Stimulated activated CD8-positive, alpha-beta memory T cell treated with anti-CD3 and anti-CD28 coated beads, Interleukin-4, amount 100 ng/mL, for 1 hour (primary cell): Measurements from ENCODE around the gene CD47.

ENCODE experiments used
- DNase-seq, 2 donors: peaks; one replicate each; pipeline ENCODE4 v3.0.0-alpha.2; 2020; ENCODE audit warnings: low read depth in 2 of 2, low spot score in 1 of 2

CD47 gene

DNA sequence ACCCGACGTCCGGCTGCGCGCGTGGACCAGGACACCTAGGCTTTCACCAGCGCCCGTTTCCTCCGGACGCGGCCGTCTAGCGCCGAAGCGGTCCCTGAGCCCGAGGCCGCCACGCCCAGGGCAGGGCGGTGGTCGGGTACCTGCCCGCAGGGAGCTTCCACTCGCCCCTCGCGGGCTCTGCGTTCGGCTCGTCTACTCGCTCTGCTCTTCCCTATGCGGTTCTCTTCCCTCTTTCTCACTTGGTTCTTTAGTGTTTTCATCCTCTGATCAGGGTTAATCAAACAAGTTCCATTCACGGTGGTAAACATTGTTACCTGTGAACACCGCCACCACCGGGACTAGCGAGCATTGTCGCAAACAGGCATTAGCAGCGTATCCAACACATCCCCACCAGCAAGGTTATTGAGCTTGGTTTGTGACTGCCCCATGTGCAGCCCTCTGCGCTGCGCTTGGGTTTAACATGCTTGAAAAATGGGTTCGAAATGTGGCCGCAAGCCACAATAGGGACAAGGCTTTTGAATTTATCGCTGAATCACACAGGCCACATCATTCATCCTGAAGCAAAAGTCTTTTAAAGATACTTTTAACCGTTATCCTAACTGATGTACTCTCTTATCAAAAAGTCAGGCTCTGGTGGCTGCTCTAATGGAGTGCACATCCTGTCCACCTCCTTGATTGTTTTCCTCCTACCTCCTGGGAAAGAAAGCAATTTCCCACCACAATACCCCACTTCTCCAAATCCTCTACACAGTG lies 843 bp upstream of the CD47 start:
- DNase-seq, result no peak

DNA sequence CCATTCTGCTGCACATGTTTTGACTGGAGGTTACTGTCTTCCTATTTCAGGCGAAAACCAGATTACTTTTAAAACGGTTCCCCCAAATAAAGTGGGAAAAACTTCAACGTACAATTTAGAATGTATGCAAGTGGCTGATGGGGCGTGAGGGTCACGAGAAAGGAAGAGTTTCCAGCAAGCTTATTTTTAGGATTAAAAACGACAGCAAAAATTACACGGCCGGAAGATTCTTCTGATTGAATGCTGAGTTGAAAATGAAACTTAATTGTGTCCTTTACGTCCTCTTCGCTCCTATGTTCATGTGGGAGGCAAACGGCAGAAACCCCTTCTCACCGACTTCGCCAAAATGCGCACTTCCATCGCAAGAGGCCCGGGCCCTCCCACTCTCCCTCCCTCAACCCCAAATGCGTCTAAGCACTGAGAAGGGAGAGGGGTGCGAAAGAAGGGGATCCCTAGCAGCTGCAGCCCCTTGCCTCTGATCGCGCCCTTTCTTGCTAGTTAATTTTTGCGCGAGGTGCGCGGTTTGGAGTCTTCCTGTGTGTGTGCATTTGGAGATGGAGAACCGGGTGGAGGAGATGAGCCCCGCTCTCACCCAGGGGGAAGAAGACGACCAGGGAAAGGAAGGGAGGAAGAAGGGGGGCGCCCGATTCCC lies 656 bp downstream of the CD47 start:
- DNase-seq, result no peak

DNA sequence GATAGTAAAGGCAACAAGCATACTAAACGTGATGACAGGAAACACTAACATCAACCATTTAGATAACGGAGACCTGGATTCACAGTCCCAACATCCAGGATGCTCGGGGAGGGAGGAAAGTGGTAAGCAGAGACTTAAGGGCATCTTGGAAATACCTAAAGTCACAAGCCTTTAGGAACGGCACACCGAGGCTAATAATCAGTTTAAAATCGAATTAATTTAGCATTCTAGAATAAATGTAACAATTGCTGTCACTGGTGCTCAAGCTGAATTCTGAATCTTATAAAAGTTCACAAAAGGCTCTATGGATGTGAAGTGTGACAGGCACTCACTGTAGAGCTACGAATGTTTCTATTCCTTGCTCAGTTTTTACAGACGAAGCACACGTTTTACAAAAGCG lies 1.3 kb downstream of the CD47 start:
- DNase-seq, result no peak

DNA sequence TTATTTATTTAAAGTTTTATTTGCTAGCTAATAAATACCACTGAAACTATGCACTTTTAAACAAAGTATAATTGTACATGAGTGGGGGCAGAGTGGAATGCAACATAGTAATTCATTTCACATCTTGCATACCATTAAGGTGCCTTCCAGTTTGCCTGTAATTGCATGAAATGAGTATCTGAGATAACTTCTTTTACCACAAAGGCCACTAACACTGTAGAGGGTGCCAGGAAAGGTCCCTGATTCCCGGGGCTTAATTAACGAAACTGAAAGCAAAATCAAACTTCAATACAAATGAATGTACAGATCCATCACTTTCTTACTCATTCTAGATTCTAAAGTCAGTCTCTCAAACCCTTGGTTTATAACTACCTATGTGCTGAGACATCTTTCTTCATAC lies 2.1 kb downstream of the CD47 start:
- no peak for DNase-seq

DNA sequence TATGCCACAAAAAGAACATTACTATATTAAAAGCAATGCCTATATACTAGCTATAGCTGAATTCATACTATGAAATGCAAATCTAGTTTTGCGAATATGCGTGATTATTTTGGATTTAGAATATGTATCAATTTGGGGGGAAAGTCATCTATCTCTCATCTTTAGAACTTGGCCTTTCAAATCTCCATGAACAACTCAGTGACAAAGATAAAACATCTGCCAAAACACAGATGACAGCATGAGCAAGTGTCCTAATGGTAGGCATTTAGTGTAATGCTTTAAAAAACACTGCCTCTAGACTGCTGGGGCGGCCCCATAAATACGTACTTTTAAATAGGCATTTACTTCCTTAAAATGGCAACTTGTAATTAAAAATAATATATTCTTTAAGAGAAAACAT lies 2.7 kb downstream of the CD47 start:
- DNase-seq, result no peak

DNA sequence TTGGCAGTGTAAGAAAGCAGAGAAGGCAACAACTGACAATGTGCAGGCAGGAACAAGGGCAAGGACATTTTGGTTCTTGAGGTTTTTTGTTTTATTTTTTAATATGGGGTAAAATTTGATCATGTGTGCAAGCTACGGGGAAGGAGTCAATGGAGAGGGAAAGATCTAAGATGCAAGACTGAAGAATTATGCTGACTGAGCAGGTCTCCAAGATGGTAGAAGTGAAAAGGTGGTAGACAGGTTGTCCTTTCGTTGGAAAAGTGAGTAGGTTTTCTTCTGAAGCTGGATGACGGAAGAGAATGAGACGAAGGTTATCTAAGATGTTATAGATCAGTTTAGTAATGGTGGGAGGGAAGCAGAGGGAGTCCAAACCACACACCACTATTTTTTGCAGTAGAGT lies 4.2 kb downstream of the CD47 start:
- no peak for DNase-seq

DNA sequence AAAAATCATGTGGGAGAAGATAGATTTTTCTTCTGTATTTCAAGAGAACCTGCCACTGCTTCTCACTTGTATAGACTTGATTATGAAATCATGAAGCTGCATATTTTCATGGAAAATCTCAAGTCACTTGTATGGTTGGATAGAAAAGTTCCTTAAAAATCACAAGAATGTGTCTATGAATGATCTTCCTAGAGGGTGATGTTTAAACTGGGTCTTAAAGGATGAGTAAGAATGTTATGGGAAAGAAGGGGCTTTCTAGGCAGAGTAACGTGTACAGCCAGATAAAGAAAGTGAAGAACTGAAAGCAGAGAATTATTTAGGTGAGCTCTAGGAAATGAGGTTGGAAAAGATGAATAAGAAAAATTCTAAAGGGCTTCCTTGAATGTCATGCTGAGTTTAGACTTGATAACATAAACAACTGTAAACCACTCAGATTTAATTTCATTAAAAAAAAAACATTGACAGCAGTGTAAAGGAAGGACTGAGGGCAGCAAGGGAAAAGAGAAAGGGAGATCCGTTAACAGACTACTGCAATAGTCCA lies 5.0 kb downstream of the CD47 start:
- no peak for DNase-seq

DNA sequence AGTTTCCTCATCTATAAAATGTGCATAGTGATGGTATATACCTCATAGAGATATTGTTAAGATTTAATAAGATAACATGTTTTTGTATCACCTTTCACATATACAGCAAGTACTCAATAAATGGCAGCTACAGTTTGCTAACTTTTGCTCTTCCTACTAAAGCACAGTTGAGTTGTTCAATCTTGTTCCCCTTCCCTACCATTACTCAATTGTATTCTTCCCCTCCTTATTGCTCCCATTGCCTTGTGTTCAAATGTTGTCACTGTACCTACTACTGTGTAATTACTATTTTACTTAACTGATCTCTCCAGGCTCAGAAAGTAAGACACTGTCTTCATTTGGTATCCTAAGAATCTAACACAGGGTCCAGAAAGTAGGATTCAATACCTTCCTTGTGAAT lies 5.5 kb downstream of the CD47 start:
- DNase-seq, result no peak

DNA sequence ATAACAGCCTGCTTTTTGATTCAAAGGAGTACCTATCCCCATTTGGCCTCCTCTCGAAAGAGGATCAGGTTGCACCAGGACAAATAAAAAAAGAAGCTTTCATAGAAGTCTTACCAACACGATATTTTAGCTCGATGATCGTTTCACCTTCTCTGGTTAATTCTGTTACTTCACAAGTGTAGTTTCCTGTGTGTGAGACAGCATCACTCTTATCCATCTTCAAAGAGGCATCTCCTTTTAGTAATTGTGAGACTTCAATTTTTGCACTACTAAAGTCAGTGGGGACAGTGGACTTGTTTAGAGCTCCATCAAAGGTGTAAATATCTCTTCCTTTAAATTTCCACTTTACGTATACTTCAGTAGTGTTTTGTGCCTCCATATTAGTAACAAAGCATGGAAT lies 11.0 kb downstream of the CD47 start:
- no peak for DNase-seq

DNA sequence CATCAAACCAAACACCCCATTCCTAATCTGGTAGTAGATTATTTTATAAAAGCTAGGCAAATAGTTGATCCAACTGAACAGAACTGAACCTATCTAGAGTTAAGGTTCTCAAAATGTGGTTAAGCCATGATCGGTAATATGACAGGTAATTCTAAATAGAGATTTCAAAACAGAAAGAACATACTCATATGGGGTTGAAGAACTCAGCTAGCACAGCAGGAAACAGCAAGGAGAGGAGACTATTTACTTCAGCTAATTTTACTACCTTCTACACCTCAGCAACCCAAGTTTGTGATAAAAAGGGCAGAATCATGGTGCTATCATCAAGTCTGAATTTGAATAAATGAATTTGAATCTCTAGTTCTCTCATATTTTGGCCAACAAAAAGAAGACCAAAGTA lies 11.8 kb downstream of the CD47 start:
- DNase-seq, result no peak

DNA sequence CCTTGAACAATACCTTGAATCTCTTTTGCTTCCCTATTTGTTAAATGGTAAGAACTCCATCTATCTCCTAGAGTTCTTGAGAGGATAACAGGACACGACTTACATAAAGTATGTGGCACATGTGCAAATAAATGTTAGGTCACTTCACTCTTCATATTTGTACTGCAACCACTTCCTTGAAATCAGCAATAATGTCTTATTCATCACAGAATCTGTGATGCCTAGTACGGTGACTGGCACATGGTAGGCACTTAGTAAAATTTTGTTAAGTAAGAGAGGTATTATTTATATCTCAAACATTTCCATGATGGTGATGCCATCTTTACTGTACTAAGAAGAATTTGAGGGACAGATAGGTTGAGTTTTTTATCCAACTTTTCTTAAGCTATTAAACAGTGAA lies 14.3 kb downstream of the CD47 start:
- no peak for DNase-seq

DNA sequence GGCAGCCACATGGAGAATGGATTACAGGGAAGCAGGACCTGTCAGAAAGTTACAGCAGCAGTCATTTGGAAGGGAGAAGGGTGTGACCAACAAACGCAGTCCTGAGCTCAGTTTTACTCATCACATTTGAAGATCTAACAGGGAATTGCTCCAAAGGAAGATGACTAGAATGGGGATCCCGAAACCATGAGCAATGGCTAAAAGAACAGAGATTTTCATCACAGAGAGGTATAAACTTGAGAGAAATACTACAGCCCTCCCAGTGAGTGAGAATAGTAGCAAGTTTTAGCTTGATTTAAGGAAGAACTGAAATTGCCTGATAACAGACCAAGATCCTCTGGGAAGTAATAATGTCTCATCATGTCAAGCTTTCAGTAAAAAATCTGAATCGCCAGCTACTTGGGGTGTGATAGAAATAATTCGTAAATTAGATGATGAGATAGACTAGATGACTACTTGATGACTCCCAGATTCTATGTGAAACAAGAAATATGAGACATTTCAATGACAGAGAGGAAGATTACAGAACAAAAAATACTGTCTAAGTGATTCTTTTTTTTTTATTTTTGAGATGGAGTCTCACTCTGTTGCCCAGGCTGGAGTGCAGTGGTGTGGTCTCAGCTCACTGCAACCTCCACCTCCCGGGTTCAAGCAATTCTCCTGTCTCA lies 16.9 kb downstream of the CD47 start:
- DNase-seq, result no peak

DNA sequence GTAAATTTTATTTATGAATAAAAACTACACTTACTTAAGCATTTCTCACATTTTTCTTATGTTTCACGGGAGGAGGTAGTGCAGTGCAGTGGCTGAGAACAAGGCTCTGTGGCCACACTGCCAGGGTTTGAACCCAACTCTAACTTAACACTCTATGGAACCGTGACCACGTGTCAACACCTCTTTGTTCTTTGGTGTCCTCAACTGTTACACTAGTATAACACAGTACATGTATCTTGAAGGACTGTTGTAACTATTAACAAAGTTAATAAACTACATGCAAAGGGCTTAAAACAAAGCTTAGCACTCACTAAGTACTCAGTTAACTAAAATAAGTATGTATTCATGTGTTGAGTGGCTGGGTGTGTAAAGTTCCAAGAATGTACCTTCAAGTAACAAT lies 19.5 kb downstream of the CD47 start:
- no peak for DNase-seq

DNA sequence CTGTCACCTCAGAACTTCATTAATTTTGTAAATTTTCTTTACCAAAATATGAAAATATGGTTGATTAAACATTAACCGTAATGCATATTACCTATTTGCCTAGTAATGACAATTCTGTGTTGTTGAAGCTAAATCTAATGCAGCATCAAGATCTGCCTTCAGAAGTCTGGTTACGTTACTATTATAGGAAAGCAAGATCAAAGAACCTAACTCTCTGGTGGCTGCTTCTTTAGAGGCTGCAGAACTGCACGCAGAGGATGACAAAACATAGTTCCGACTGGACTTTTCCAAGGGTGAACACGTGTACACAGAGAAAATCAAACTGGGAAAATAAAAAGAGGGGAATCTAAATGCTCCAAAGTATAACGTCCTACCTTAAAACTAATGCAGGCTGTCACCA lies 20.5 kb downstream of the CD47 start:
- DNase-seq, result no peak

DNA sequence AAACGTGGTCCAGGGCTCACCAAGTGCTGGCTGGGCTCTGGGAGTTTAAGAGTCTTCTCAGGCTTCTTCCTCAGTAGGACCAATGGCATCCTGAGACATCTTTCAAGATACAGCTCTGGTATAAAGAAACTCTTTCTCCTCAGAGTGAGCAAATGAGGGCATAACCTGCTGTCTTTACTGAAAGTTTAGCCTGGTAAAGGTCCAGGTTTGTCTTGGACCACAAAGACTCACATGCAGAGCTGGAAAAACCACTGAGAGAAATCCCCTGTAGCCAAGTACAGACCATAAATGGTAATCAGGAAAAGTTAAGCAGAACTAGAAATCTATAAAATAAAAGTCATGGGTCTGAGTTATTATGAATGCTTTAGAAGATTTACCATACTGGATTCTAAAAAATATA lies 23.1 kb downstream of the CD47 start:
- no peak for DNase-seq

DNA sequence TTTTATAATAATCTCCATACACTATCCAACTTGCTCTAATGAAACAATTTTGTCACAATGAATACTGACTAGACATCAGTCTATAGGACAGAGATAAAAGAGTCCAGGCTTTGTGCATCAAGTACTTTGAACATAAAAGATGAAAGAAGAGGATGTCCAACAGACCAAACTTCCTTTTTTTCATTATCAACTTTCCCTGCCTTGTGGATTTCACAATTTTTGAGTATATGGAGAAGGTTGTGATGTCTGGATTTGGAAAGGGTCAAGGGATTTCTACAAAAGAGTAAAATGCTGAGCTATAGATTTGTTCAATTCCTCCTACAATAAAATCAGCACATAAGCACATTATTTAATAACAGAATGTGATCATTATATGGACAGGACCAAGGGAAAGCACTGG lies 25.7 kb downstream of the CD47 start:
- no peak for DNase-seq

DNA sequence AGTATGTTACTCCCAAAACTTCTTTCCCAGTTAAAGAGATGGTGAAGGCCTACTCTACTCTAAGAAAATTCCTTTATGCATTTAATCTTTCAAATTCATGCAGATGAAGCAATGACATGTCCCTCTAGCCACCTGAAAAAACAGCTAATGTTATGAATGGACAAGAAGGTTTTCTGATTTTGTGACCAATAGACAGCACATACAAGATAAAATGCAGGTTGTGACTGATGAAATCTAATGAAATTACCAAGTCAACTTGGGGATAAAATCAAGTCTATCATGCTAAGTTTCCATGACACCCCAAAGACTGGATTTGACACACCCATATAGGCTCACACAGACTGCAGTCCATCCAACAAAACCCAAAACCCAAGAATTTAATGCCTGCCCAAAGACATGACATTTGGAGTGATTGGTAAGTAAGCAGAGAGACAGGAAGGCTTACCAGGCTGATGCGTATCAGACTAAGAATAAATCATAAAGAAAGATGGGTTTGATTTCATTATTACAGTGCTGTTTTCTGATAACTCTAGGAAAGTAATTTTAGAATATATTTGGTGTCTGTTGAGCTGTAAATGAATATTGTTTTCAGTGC lies 26.4 kb downstream of the CD47 start:
- no peak for DNase-seq

DNA sequence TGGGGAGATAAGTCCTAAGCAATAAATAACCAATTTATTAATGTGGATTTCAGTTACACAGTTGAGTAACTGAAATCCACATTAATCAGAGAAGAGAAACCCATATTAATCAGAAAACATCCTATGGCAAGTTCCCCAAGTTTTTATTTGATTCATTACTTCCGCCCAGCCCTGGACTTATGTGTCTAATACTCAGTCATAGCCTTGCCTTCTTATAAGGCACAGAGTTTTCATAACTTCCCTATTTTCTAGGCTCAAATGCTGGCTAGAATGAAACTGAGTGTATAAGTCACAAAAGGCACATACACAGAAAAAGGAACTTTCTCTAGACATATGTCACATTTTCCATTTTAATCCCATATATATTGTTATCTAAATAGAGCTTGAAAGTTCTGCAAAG lies 28.8 kb downstream of the CD47 start:
- DNase-seq, result no peak

DNA sequence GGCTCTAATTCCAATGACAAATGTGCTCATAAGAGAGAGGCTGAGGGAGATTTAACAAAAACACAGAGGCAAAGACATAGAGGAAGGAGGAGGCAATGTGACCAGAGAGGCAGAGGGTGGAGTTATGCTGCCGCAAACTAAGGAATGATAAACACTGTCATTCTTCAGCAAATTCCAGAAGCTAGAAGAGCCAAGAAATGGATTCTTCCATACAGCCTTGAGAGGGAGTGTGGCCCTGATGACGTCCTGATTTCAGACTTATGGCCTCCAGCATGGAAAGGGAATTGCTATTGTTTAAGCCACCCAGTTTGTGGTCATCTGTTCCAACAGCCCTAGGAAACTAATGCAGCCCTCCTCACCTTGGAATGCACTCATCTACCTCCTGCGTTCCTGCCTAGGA lies 30.5 kb downstream of the CD47 start:
- DNase-seq, result no peak

DNA sequence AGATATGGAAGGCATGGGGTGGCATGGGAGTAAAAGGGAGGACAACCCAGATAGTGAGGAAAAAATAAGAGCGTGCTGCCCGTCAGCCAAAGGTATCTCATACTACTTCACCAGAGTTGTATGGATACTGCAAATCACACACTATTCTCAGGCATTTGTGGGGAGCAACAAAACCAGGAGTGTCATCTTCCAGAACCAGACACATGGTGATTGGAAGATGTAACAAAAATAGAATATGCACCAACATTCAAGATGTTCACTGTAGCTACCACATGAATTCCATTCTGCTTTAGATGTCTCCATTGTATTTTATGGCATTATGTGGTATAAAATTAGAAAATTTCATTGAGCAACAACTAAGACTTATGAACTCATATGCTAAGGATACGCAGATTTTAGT lies 34.9 kb downstream of the CD47 start:
- no peak for DNase-seq

DNA sequence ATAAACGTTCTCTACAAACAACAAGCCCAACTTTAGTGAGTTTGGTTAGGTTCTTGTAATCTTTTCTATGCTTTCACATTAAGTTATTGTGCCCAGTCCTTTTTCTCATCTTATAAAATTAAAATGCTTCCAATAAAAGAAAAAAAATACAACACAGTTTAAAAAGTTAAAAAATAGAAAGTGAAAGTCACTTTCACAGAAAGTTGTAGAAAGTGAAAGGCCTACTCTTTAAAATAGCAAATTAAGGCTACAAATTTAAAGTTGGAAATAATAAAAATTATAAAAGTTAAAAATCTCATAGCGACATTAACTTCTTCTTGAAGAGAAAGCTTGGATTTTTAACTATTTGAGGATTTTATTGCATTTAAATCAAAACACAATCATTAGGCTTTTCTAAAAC lies 35.9 kb downstream of the CD47 start:
- DNase-seq, result no peak

DNA sequence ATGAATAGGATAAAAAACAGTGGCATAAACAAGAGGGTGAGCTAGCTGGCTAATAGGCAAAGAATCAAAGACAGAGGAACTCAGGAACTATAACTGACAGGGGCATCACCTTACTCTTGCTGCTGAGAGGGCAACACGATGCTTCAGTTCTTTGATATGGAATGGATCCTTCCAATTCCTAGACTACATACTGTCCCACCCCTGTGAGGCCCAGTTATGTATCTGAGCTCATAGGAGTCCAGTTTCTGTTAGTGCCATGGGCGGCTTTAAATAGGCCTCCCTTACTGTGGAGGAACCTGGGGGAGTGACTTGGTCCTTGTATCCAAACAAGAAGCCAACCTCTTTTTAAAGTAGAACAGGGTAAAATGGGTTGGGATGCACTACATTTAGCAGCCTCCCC lies 37.3 kb downstream of the CD47 start:
- no peak for DNase-seq
